HCT116 (cell line): ENCODE data around the gene ZNF516.

Experiments
- ATF3 ChIP-seq: IDR thresholded peaks from 2 replicates; pipeline ENCODE4 v1.6.1; 2012
- CTCF ChIP-seq, 3 experiments: fragments of 200-600 bp in 1 of 3; sonication (generic) in 1 of 3; IDR thresholded peaks in 2 of 3; conservative IDR thresholded peaks in 1 of 3; 2 replicates each; pipeline ENCODE4 v1.5.1; 2012 to 2017; ENCODE audit warnings: low read depth in 2 of 3, low read length in 2 of 3, antibody characterized with exemption in 1 of 3, borderline replicate concordance in 1 of 3, control low read depth in 1 of 3, mild to moderate bottlenecking in 1 of 3, mixed read lengths in 1 of 3, mixed run types in 1 of 3, moderate library complexity in 1 of 3; ENCODE audit not compliant: insufficient read depth in 1 of 3
- MAX ChIP-seq: IDR thresholded peaks from 2 replicates; pipeline ENCODE4 v1.6.1; 2012
- POLR2A ChIP-seq: IDR thresholded peaks from 2 replicates; pipeline ENCODE4 v1.7.0; 2011; ENCODE audit warnings: borderline replicate concordance; ENCODE audit not compliant: insufficient read depth, insufficient read length; ENCODE audit errors: extremely low read depth
- POLR2AphosphoS5 ChIP-seq: IDR thresholded peaks from 2 replicates; pipeline ENCODE4 v1.6.1; 2011; ENCODE audit warnings: mild to moderate bottlenecking, low read depth, low read length, moderate library complexity
- SP1 ChIP-seq: IDR thresholded peaks from 2 replicates; pipeline ENCODE4 v1.6.1; 2012; ENCODE audit warnings: low read depth

DNA sequence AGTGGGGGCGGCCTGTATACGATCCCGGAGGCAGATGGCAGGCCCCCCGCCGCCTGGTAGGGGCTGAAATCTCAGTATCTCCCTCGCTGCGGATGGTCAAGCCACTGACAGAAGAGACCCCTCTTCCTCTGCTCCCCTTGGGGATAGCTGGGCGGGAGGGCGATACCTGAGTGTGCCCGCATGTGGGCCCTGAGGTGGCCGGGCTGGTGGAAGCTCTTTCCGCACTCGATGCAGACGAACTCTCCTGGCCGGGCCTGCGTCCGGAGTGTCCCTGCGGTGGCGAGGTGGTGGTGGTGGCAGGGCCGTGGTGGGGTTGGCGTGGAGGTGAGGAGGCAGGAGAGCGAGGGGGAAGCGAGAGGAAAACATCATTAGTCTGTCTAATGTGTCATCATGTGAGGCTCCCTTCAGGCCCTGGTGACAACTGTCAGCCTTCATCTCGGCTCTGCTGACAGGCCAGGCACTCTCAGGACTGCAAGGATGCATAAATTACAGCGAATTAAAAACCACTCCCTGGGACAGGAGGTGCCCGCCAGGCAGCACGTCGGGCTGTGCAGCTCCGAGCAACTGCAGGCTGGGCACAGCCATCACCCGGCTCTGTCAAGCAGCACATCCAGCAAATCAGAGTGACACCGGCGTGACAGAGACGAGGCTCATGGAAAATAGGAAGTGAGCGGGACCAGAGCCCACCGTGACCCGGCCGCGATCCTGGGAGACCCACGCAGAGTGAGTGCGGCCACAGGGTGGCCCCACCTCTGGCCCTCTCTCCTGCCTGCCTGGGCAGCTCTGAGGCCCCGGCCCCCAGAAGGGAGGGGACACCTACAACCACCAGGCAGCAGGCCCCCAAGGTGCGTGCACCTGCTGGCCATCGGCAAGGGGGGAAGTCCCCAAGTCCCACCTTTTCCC lies 123.5 kb downstream of the ZNF516 start:
- TF ChIP-seq POLR2AphosphoS5 (no peak), CTCF (IDR thresholded peaks at IDR 0.05 in 2 of 3, conservative IDR thresholded peaks at IDR 0.05 in 1 of 3; ENCODE audit: borderline replicate concordance in 1 of 3, insufficient read depth in 1 of 3, low read depth in 2 of 3, low read length in 2 of 3) (no peak), MAX (no peak), POLR2A (no peak), ATF3 (no peak), SP1 (no peak)
